GM11168 (cell line): ENCODE measurements around the gene GINS3.
"Not testable (repeated sequence)": the region's sequence is repeated elsewhere in the genome, so short reads cannot be mapped to it uniquely, and the experiment has no call there.

ENCODE experiments used
- in situ Hi-C: fragments of 300-500 bp; cut with MboI; formaldehyde crosslinking; loops from one replicate; pipeline ENCODE4 v1.12.0; 2022; ENCODE audit warnings: low sequenced_read_pairs; ENCODE audit not compliant: unreplicated experiment

The GINS3 gene

DNA sequence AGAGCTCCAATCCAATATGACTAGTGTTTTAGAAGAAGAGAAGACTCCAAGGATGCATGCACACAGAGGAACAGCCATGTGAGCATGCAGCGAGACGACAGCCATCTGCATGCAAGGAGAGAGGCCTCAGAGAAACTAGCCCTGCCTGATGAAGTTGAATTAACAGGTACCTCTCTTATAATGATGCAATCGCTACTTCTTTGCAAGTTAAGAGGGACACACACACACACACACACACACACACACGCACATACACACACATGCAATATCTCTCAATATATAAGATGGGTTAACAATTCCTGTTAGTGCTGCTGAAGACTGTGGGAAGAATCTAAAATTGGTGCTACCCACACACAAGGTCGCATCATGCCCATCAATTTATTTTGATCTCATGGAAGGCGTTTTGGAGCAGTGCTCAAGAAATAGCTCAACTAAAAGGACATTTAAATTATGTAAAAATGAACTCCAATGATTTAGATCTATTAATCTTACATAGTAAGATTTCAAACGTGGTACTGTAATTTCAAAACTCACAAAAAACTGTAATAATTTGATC, 7.0 kb upstream of the GINS3 start:
- in situ Hi-C loops: no loop called here

GRCh38 chr16:58389724-58390123, 2.5 kb upstream of the GINS3 start:
- in situ Hi-C loops: no loop called here

- in situ Hi-C loops: no loop called here
Observed at GRCh38 chr16:58393138-58393504, 850 bp downstream of the GINS3 start.

- in situ Hi-C loops: not testable (repeated sequence)
Observed at GRCh38 chr16:58396897-58397296, 4.6 kb downstream of the GINS3 start.

- in situ Hi-C loops: no loop called here
Observed at GRCh38 chr16:58399718-58400633, 7.7 kb downstream of the GINS3 start.

DNA sequence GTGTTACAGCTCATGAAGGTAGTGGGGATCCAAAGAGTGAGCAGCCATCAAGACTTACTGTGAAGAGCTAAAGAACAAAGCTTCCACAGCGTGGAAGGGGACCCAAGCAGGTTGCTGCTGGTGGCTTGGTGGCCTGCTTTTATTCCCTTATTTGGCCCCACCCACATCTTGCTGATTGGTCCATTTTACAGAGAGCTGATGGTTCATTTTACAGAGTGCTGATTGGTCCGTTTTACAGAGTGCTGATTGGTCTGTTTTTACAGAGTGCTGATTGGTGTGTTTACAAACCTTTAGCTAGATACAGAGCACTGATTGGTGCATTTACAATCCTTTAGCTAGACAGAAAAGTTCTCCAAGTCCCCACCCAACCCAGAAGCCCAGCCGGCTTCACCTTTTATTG, 9.0 kb downstream of the GINS3 start:
- in situ Hi-C loops: not testable (repeated sequence)

GRCh38 chr16:58402796-58403195, 10.5 kb downstream of the GINS3 start:
- in situ Hi-C loops: no loop called here

DNA sequence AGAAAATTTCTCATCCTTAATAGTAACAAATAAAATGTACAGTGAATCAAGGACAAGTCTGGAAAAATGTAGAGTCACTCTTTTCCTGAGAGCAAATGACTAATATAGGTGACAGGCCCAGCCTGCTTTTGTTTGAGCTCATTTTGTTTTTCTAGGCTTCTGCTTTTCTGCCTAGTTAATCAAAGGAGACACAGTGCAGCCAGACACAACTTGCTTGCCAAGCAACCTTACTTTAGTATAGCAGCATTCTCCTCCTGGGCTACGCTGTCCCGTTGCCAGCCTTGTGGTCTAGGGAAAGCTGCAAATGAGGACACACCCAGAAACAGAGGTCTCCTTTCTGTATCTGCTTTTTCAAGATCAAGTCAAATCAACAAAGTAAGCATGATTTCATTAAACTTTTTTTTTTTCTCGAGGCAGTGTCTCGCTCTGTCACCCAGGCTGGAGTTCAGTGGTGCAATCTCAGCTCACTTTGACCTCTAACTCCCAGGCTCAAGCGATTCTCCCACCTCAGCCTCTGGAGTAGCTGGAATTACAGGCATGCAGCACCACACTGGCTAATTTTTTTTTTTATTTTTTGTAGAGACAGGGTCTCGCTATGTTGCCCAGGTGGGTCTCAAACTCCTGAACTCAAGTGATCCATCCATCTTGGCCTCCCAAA, 17.2 kb downstream of the GINS3 start:
- in situ Hi-C loops: no loop called here

DNA sequence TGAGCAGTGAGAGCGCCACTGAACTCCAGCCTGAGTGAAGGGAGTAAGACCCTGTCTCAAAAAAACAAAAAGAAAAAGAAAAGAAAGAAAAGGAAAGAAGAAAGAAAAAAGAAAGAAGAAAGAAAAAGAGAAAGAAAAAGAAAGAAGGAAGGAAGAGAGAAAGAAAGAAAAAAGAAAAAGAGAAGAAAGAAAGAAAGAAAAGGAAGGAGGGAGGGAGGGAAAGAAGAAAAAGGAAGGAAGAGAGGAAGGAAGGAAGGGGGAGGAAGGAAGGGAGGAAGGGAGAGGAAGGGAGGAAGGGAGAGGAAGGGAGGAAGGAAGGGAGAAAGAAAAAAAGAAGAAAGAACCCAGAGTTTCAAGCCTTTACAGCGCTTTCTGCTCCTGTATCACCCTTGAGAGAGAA, 19.1 kb downstream of the GINS3 start:
- in situ Hi-C loops: no loop called here

- in situ Hi-C loops: no loop called here
Observed at GRCh38 chr16:58411736-58412614, 19.7 kb downstream of the GINS3 start.

- in situ Hi-C loops: not testable (repeated sequence)
Observed at GRCh38 chr16:58412615-58412970, 20.3 kb downstream of the GINS3 start.

- in situ Hi-C loops: no loop called here
Observed at GRCh38 chr16:58413359-58413758, 21.1 kb downstream of the GINS3 start.

DNA sequence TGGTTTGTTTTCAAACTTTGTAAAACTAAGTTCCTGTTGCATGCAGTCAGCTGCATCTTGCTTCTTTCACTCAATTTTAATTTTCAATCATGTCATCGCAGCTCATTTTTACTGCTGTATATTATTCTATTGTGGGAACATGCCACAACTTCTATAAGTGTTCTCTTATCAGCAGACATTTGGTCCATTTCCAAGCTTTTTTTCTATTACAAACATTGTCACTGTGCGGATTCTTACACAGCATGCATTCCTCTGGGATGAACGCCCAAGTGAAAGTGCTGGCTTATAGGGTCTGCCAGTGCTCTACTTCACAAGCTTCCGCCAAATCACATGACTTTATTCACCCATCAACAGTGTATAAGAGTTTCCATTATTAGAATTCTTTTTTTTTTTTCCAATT, 22.7 kb downstream of the GINS3 start:
- in situ Hi-C loops: no loop called here

DNA sequence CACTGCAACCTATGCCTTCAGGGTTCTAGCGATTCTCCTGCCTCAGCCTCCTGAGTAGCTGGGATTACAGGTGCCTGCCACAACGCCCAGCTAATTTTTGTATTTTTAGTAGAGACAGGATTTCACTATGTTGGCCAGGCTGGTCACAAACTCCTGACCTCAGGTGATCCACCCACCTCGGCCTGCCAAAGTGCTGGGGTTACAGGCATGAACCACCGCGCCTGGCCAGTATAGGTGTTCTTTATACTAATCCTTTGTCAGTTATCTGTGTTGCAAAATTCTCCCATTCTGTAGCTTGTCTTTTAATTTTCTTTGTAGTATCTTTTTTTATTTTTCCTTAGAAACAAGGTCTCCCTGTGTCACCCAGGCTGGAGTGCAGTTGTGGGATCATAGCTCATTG, 23.7 kb downstream of the GINS3 start:
- in situ Hi-C loops: not testable (repeated sequence)

- in situ Hi-C loops: no loop called here
Observed at GRCh38 chr16:58417035-58417434, 24.8 kb downstream of the GINS3 start.

DNA sequence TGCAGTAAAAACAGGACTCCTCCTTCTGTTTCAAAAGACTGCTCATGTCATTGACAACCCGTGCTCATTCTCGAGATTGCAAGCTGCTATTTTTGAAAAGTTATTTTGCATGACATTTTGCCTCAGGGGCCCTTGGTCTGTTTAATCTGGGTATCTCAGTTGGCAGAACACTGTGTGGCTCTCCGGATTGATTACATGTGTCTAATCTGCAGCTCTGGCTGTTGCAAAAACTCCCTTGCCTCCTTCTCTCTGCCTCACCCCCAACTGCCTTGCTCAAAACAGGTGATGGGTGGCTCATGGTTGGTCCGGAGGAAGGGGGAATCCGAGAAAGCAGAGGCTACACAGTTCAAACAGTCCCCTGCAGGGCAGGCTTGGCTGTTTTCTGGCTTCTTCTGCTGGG, 25.3 kb downstream of the GINS3 start:
- in situ Hi-C loops: no loop called here

- in situ Hi-C loops: no loop called here
Observed at GRCh38 chr16:58418026-58418425, 25.8 kb downstream of the GINS3 start.

DNA sequence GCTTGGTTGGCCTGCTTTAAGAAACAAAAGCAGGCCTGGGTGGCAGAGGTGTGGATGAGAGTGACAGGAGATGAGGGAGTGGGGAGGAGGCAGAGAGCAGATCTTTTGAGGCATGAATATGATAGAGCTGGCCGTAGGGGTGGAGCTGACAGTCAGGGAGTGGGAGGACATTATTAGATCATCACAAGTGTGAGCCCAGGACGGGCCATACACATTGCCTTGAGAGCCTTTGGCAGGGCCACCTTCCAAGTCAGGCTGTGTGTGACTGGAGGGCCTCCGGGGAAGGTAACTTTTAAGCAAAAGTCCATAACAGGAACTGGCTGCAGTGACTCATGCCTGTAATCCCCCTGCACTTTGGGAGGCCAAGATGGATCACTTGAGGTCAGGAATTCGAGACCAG, 26.3 kb downstream of the GINS3 start:
- in situ Hi-C loops: no loop called here

- in situ Hi-C loops: no loop called here
Observed at GRCh38 chr16:58419241-58419990, 27.1 kb downstream of the GINS3 start.

- in situ Hi-C loops: no loop called here
Observed at GRCh38 chr16:58421059-58421458, 28.8 kb downstream of the GINS3 start.
